HTERT RPE-1 (cell line): Measurements from ENCODE around the gene ERLEC1.
"Not testable (repeated sequence)": the region's sequence is repeated elsewhere in the genome, so short reads cannot be mapped to it uniquely, and the experiment has no call there.

Experiments used
- in situ Hi-C: fragments of 300-500 bp; cut with MboI; formaldehyde crosslinking; loops from 4 replicates; pipeline ENCODE4 v1.14.3; 2020; ENCODE audit warnings: low sequenced_read_pairs

The ERLEC1 gene

GRCh38 chr2:53786705-53787613 lies at the start of gene ERLEC1, which contains the start of gene ASB3:
TSS of gene ERLEC1 (plus strand) at chr2:53787044. CDS start at chr2:53787211, 167 bp downstream.
TSS of gene ASB3 (minus strand) at chr2:53786953. CDS start at chr2:53765572, 21,381 bp downstream.
- in situ Hi-C loops, result no loop called here

GRCh38 chr2:53737091-53737490 lies 49.8 kb upstream of the ERLEC1 start:
- in situ Hi-C loops, result no loop called here

GRCh38 chr2:53739032-53739431 lies 47.8 kb upstream of the ERLEC1 start:
- in situ Hi-C loops, result no loop called here

GRCh38 chr2:53740170-53740569 lies 46.7 kb upstream of the ERLEC1 start:
- in situ Hi-C loops, result no loop called here

GRCh38 chr2:53744395-53745065 lies 42.3 kb upstream of the ERLEC1 start:
- in situ Hi-C loops, result no loop called here

- in situ Hi-C loops, result no loop called here
Measured at GRCh38 chr2:53750041-53750768, 36.6 kb upstream of the ERLEC1 start.

GRCh38 chr2:53751728-53752127 lies 35.1 kb upstream of the ERLEC1 start:
- in situ Hi-C loops, result no loop called here

- in situ Hi-C loops, result no loop called here
Measured at GRCh38 chr2:53752385-53752784, 34.5 kb upstream of the ERLEC1 start.

GRCh38 chr2:53753041-53753440 lies 33.8 kb upstream of the ERLEC1 start:
- in situ Hi-C loops, result no loop called here

GRCh38 chr2:53755121-53755520 lies 31.7 kb upstream of the ERLEC1 start:
- in situ Hi-C loops, result no loop called here

- in situ Hi-C loops, result no loop called here
Measured at GRCh38 chr2:53756644-53757043, 30.2 kb upstream of the ERLEC1 start.

- in situ Hi-C loops, result not testable (repeated sequence)
Measured at GRCh38 chr2:53757206-53757605, 29.6 kb upstream of the ERLEC1 start.

GRCh38 chr2:53765767-53766166 lies 21.1 kb upstream of the ERLEC1 start:
- in situ Hi-C loops, result no loop called here

GRCh38 chr2:53767405-53768241 lies 19.2 kb upstream of the ERLEC1 start, which contains the start of gene CHAC2:
TSS of gene CHAC2 (plus strand) at chr2:53767804. CDS start at chr2:53767887, 83 bp downstream.
- in situ Hi-C loops, result no loop called here

GRCh38 chr2:53768242-53768542 lies 18.7 kb upstream of the ERLEC1 start:
- in situ Hi-C loops, result no loop called here

- in situ Hi-C loops, result no loop called here
Measured at GRCh38 chr2:53769318-53769945, 17.4 kb upstream of the ERLEC1 start.

GRCh38 chr2:53770264-53770663 lies 16.6 kb upstream of the ERLEC1 start:
- in situ Hi-C loops, result no loop called here

GRCh38 chr2:53777134-53777533 lies 9.7 kb upstream of the ERLEC1 start:
- in situ Hi-C loops, result no loop called here

GRCh38 chr2:53778536-53779162 lies 8.2 kb upstream of the ERLEC1 start:
- in situ Hi-C loops, result no loop called here

GRCh38 chr2:53780056-53780455 lies 6.8 kb upstream of the ERLEC1 start:
- in situ Hi-C loops, result no loop called here
